A673 (cell line): ENCODE measurements around the gene RASA4B. TPM values are rescaled to one million over a fixed set of nuclear protein-coding genes. Genes with fewer than 3 reads are reported as not detected.
"Not testable (repeated sequence)": the region's sequence is repeated elsewhere in the genome, so short reads cannot be mapped to it uniquely, and the experiment has no call there.

Experiments used
- Bru-seq: library from RNA; stranded (reverse); fragments of 400-500 nt; gene quantifications from one replicate; lab custom pipeline; 2021; lab: Mats Ljungman, UMichigan
- BruChase-seq, 2 experiments: library from RNA; stranded (reverse); fragments of 400-500 nt; gene quantifications; one replicate each; lab custom pipeline; 2021; lab: Mats Ljungman, UMichigan
- BruUV-seq: library from RNA; stranded (reverse); fragments of 400-500 nt; replicated peaks from 2 replicates; lab custom pipeline; 2021; lab: Mats Ljungman, UMichigan
- CTCF ChIA-PET: fragments of 300-600 bp; sonication (Branson Sonifier 250); formaldehyde crosslinking; loops from one replicate; lab custom pipeline; 2022; ENCODE audit warnings: antibody characterized with exemption; lab: Charles Lee
- POLR2A ChIA-PET: fragments of 300-600 bp; sonication (Branson Sonifier 250); formaldehyde crosslinking; loops from one replicate; lab custom pipeline; 2022; ENCODE audit warnings: antibody characterized with exemption; ENCODE audit not compliant: low non-redundant PET; lab: Charles Lee
- DNase-seq: peaks from one replicate; pipeline ENCODE4 v3.0.0-alpha.2; 2015; ENCODE audit warnings: low spot score
- H3K27ac ChIP-seq: fragments of 200-600 bp; sonication (generic); 2 replicates; pipeline ENCODE4 v1.5.1; 2016; ENCODE audit warnings: mixed run types, low read depth, mild to moderate bottlenecking, mixed read lengths, antibody characterized with exemption, low read length; ENCODE audit not compliant: poor library complexity, severe bottlenecking
- H3K27me3 ChIP-seq: fragments of 200-600 bp; sonication (generic); replicated peaks from 2 replicates; pipeline ENCODE4 v1.6.1; 2017; ENCODE audit warnings: mixed run types, low read depth, mild to moderate bottlenecking, mixed read lengths, antibody characterized with exemption, low read length; ENCODE audit not compliant: insufficient read depth, poor library complexity
- H3K36me3 ChIP-seq: fragments of 200-600 bp; sonication (generic); 2 replicates; pipeline ENCODE4 v1.6.1; 2016; ENCODE audit warnings: mixed run types, mild to moderate bottlenecking, mixed read lengths, antibody characterized with exemption, low read length; ENCODE audit not compliant: insufficient read depth, poor library complexity, severe bottlenecking
- H3K4me1 ChIP-seq: fragments of 200-600 bp; sonication (generic); 2 replicates; pipeline ENCODE4 v1.6.1; 2017; ENCODE audit warnings: mixed run types, mild to moderate bottlenecking, mixed read lengths, antibody characterized with exemption, low read length; ENCODE audit not compliant: insufficient read depth, poor library complexity, severe bottlenecking
- H3K4me3 ChIP-seq: fragments of 200-600 bp; sonication (generic); 2 replicates; pipeline ENCODE4 v1.5.1; 2016; ENCODE audit warnings: low read depth, mixed run types, mild to moderate bottlenecking, mixed read lengths, low read length; ENCODE audit not compliant: poor library complexity, severe bottlenecking
- H3K9me3 ChIP-seq: fragments of 200-600 bp; sonication (generic); 2 replicates; pipeline ENCODE4 v1.6.1; 2016; ENCODE audit warnings: mixed run types, low read depth, mild to moderate bottlenecking, mixed read lengths, antibody characterized with exemption, low read length; ENCODE audit not compliant: poor library complexity, severe bottlenecking
- intact Hi-C: fragments of 100-400 bp; cut with micrococcal nuclease; formaldehyde crosslinking; loops from one replicate; pipeline ENCODE4 v1.10.0; 2022; ENCODE audit not compliant: unreplicated experiment
- long read RNA-seq: library from polyadenylated mRNA; stranded (forward); transcript quantifications from one replicate; pipeline ENCODE4 v2.0.0, GENCODE V29; 2022
- total RNA-seq: library from RNA; stranded (reverse); gene quantifications from 2 replicates; pipeline ENCODE4 v1.2.3, GENCODE V29; 2021

RASA4B gene
- total RNA-seq (1.8 and 4.6 TPM in 2 replicates), Bru-seq, nascent RNA (not detected), BruChase-seq, experiment 1, labeled RNA remaining after a 2-hour chase (not detected), BruChase-seq, experiment 2, labeled RNA remaining after a 6-hour chase (not detected)
- long read RNA-seq, result 0 reads

DNA sequence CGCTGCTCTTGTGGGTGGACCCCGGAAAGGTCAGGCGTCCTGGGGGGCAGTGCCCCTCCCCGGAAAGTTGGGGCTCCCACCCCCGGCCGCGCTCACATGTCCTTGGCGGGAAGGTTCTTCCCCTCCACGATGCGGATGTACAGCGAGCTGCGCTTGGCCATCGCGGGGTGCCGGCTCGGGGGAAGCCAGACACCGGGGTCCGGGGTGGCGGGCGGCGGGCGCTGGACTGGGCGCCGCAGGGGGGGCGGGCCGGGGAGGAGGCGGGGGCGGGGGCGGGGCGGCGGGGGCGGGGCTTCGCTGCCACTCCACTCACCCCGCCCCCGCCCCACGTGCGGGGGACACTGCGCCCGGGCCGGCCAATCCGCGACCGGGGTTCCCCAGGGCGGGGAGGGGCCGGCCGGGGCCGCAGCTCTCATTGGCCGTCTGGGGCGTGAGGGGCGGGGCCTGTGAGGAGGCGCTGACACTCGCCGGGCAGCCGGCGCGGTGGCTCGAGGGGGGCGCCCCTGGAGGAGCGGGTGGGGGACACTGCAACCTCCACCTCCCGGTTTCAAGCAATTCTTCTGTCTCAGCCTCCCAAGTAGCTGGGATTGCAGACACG, at the start of gene RASA4B:
Gene RASA4B (minus strand): TSS at position 228 of the 598 bp plus-strand sequence. CDS start 67 bp downstream, at position 161.
- CTCF ChIA-PET, H3K4me1 ChIP-seq, BruUV-seq, H3K4me3 ChIP-seq, H3K27ac ChIP-seq, intact Hi-C loops, H3K36me3 ChIP-seq, H3K27me3 ChIP-seq, H3K9me3 ChIP-seq, POLR2A ChIA-PET: not testable (repeated sequence)
- peak; percentile 0 for DNase-seq

DNA sequence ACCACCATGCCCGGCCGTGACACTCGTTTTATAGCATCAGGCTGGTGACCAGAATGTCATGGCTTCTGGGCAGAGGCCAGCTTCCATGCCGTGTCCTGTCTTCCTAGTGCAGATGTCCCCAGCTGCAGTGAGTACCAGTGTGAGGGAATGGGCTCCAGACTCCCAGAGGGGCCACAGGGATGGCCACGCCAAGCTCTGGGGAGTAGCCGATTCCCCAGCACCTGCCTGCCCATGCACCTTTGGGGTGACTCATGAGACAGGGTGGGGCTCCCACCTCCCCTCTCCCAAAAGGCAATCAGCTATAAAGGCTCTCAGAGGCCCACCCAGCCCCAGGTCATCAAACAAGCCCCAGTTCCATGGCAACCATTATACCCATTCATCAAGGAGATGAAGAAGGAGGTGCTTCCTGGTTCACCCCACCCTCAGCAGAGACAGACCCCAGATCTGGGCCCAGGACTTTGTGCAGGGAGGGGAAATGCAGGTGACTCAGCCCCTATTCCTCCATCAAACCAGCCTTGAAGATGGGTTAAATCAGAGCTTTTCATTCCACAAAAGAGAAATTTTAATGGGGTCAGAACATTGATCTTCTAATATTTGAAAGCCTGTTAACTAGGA, 33.3 kb upstream of the RASA4B start, which contains the start of gene SPDYE2:
Gene SPDYE2 (plus strand): TSS at position 419 of the 615 bp plus-strand sequence. CDS start 2,030 bp downstream, outside the sequence.
- intact Hi-C loops, H3K27ac ChIP-seq, H3K9me3 ChIP-seq, H3K4me1 ChIP-seq, CTCF ChIA-PET, DNase-seq, BruUV-seq, H3K27me3 ChIP-seq, POLR2A ChIA-PET, H3K36me3 ChIP-seq, H3K4me3 ChIP-seq: not testable (repeated sequence)

DNA sequence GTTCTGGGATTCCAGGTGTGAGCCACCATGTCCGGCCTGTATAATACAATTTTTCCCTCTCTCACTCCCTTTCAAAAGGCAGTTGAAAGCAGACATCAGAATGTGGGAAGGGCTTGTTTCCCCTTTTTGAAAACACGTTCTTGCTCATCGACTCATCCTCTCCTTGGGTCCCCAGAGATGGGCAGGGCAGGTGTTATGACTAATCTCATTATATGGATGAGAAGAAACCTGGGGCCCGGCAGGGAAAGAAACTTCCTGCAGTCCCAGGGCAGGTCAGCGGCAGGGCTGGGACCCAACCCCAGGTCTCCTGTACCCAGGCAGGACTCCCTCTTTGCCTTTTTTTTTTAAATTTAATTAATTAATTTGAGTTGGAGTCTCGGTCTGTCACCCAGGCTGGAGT, 28.8 kb upstream of the RASA4B start:
- H3K4me1 ChIP-seq, POLR2A ChIA-PET, CTCF ChIA-PET, intact Hi-C loops, DNase-seq, H3K9me3 ChIP-seq, H3K4me3 ChIP-seq, H3K27ac ChIP-seq, H3K27me3 ChIP-seq, H3K36me3 ChIP-seq: not testable (repeated sequence)
- TSS peak; percentile 13 for BruUV-seq

DNA sequence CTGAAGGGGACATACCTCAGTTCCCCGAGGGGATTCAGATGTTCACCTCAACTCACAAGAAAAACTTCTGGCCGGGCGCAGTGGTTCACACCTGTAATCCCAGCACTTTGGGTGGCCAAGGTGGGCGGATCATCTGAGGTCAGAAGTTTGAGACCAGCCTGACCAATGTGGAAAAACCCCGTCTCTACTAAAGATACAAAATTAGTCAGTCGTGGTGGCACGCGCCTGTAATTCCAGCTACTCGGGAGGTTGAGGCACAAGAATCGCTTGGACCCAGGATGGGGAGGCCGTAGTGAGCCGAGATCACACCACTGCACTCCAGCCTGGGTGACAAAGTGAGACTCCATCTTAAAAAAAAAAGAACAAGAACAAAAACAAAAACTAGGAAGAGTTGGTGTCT, 27.7 kb upstream of the RASA4B start:
- H3K27me3 ChIP-seq, BruUV-seq, POLR2A ChIA-PET, CTCF ChIA-PET, DNase-seq, H3K9me3 ChIP-seq, H3K4me1 ChIP-seq, H3K4me3 ChIP-seq, H3K27ac ChIP-seq, H3K36me3 ChIP-seq, intact Hi-C loops: not testable (repeated sequence)

DNA sequence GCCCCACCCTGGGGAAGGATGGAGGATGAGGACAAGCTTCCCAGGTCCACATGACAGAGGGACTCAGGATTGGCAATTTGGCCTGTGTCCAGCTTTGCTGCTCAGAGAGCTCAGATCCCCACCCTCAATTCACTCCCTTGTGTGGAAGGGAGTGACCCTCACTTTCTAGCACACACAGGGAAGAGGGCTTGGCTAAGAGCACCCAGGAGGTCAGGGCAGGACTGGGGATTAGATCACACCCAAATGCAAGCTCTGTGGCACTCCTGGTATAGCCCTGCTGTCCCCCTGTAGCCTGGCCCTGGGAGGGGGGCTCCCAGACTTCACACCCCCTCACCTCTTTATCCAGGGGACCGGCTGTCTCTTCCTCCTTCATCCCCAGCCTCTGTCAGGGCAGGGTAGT, 26.8 kb upstream of the RASA4B start:
- BruUV-seq, CTCF ChIA-PET, H3K4me1 ChIP-seq, intact Hi-C loops, POLR2A ChIA-PET, DNase-seq, H3K36me3 ChIP-seq, H3K27me3 ChIP-seq, H3K9me3 ChIP-seq, H3K4me3 ChIP-seq, H3K27ac ChIP-seq: not testable (repeated sequence)

DNA sequence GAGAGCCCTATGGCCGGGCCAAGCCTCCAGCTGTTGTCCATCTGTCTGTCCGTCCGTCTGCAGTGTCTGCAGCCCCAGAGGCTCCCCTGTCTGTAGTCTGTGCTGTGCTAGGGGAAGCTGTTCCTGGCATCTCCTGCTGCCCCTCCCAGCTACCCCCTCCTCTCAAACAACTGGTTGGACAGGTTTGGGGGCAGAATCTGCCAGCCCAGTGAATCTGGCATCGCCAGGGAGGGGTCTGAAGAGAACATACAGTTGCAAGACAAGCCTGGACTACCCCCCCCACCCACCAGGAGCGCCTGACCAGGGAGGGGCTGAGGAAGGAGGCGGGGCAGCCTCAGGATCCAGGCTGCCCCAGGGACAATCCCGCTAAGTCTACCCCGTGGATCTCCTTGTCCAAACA, 26.0 kb upstream of the RASA4B start, which contains the start of gene UPK3BL2:
Gene UPK3BL2 (minus strand): TSS at position 101 of the 400 bp plus-strand sequence. CDS start 60 bp downstream, at position 41.
- H3K4me3 ChIP-seq, POLR2A ChIA-PET, H3K27ac ChIP-seq, DNase-seq, CTCF ChIA-PET, H3K36me3 ChIP-seq, H3K4me1 ChIP-seq, intact Hi-C loops, H3K9me3 ChIP-seq, BruUV-seq, H3K27me3 ChIP-seq: not testable (repeated sequence)

DNA sequence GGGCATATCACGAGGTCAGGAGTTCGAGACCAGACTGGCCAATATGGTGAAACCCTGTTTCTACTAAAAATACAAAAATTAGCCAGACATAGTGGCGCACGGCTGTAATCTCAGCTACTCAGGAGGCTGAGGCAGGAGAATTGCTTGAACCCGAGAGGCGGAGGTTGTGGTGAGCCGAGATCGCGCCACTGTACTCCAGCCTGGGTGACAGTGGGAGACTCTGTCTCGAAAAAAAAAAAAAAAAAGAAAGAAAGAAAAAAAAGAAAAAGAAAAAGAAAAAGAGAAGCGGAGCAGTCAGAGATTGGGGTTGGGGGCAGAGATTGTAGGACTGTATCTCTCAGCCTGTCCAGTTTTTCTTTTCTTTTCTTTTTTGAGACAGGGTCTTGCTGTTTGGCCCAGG, 25.2 kb upstream of the RASA4B start:
- H3K36me3 ChIP-seq, DNase-seq, CTCF ChIA-PET, H3K27ac ChIP-seq, intact Hi-C loops, H3K27me3 ChIP-seq, H3K9me3 ChIP-seq, POLR2A ChIA-PET, H3K4me3 ChIP-seq, H3K4me1 ChIP-seq, BruUV-seq: not testable (repeated sequence)
